MM.1S (cell line): ENCODE results near the gene JPT2.

Experiments
- EZH2 ChIP-seq: fragments of 300-600 bp; sonication (generic); optimal IDR thresholded peaks from 2 replicates; pipeline ENCODE3; 2017; ENCODE audit warnings: low read depth, mild to moderate bottlenecking, antibody characterized with exemption, low read length, mixed read lengths
- TF ChIP-seq, protein P1 (sequence below): fragments of 300-600 bp; sonication (generic); IDR thresholded peaks from 2 replicates; pipeline ENCODE4 v1.5.1; 2016; ENCODE audit warnings: antibody characterized with exemption, low read length, mixed read lengths

DNA sequence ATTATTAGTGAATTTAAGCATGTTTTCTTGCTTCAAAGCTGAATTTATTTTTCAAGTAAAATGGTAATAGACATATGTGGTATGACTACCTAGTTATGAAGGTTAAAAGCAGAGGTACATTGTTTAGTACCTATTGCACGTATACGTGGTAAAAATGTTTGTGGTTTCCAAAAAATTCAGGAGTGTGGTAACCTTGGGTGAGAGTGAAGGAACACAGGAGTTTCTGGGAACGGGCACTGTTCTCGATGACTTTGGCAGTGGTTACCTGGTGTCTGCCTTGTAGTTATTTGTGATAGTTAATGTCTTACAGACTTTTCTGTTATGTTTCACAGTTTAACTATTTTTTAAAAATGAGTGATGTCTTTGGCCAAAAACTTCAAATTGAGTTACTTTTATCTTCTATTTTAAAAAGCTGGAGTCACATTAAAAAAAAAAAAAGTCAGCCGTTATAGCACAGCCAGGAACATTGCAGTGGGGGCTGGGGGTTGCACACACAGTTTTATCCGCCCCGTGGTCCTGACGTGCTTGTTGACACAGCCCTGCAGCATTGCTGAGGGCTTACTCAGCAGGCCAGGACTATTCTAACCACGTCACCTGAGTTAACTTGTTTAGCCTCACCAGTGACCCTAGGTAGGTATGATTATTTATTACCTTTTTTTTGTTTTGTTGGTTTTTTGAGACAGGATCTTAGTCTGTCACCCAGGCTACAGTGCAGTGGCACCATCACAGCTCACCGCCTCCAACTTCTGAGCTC, 10.9 kb downstream of the JPT2 start:
- TF ChIP-seq, protein P1, sequence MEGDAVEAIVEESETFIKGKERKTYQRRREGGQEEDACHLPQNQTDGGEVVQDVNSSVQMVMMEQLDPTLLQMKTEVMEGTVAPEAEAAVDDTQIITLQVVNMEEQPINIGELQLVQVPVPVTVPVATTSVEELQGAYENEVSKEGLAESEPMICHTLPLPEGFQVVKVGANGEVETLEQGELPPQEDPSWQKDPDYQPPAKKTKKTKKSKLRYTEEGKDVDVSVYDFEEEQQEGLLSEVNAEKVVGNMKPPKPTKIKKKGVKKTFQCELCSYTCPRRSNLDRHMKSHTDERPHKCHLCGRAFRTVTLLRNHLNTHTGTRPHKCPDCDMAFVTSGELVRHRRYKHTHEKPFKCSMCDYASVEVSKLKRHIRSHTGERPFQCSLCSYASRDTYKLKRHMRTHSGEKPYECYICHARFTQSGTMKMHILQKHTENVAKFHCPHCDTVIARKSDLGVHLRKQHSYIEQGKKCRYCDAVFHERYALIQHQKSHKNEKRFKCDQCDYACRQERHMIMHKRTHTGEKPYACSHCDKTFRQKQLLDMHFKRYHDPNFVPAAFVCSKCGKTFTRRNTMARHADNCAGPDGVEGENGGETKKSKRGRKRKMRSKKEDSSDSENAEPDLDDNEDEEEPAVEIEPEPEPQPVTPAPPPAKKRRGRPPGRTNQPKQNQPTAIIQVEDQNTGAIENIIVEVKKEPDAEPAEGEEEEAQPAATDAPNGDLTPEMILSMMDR = no peak
- no peak for TF ChIP-seq EZH2
